HEK293 (cell line): Measurements from ENCODE around the gene UBE4A.

Experiments used
- BCL11A ChIP-seq: fragments of 450-650 bp; formaldehyde crosslinking; IDR thresholded peaks from 2 replicates; pipeline ENCODE4 v1.5.1; 2016; ENCODE audit warnings: low read depth, missing biosample characterization, missing genetic modification characterization
- GLI4 ChIP-seq: fragments of 450-650 bp; formaldehyde crosslinking; IDR thresholded peaks from 2 replicates; pipeline ENCODE4 v1.5.1; 2016; ENCODE audit warnings: missing biosample characterization, missing genetic modification characterization
- HIC1 ChIP-seq: fragments of 450-650 bp; formaldehyde crosslinking; IDR thresholded peaks from 2 replicates; pipeline ENCODE4 v1.5.1; 2016; ENCODE audit warnings: missing biosample characterization, missing genetic modification characterization
- TCF7L2 ChIP-seq: IDR thresholded peaks from 2 replicates; pipeline ENCODE4 v1.6.1; 2011; ENCODE audit warnings: low read depth, mild to moderate bottlenecking, inconsistent platforms, low read length, moderate library complexity, borderline replicate concordance
- ZNF10 ChIP-seq: fragments of 450-650 bp; formaldehyde crosslinking; IDR thresholded peaks from 2 replicates; pipeline ENCODE4 v1.5.1; 2017; ENCODE audit warnings: missing biosample characterization, missing genetic modification characterization
- ZNF324 ChIP-seq: fragments of 450-650 bp; formaldehyde crosslinking; IDR thresholded peaks from 2 replicates; pipeline ENCODE4 v1.5.1; 2016; ENCODE audit warnings: missing biosample characterization, missing genetic modification characterization
- ZNF354C ChIP-seq: fragments of 450-650 bp; formaldehyde crosslinking; IDR thresholded peaks from 2 replicates; pipeline ENCODE4 v1.5.1; 2016; ENCODE audit warnings: missing biosample characterization, missing genetic modification characterization, low read depth, borderline replicate concordance
- ZNF416 ChIP-seq: fragments of 450-650 bp; formaldehyde crosslinking; IDR thresholded peaks from 2 replicates; pipeline ENCODE4 v1.5.1; 2016; ENCODE audit warnings: missing biosample characterization, missing genetic modification characterization
- ZNF561 ChIP-seq: fragments of 450-650 bp; IDR thresholded peaks from 2 replicates; pipeline ENCODE4 v1.5.1; 2018; ENCODE audit warnings: missing biosample characterization, missing genetic modification characterization, borderline replicate concordance
- ZNF571 ChIP-seq: fragments of 450-650 bp; formaldehyde crosslinking; IDR thresholded peaks from 2 replicates; pipeline ENCODE4 v1.5.0; 2017; ENCODE audit warnings: missing biosample characterization, missing genetic modification characterization
- ZNF768 ChIP-seq: fragments of 450-650 bp; formaldehyde crosslinking; IDR thresholded peaks from 2 replicates; pipeline ENCODE4 v1.5.1; 2018; ENCODE audit warnings: missing biosample characterization, mild to moderate bottlenecking, missing genetic modification characterization
- ZNF785 ChIP-seq: fragments of 450-650 bp; formaldehyde crosslinking; IDR thresholded peaks from 2 replicates; pipeline ENCODE4 v1.5.1; 2016; ENCODE audit warnings: missing biosample characterization, missing genetic modification characterization
- TF ChIP-seq, protein P1 (sequence below): fragments of 450-650 bp; formaldehyde crosslinking; IDR thresholded peaks from 2 replicates; pipeline ENCODE4 v1.5.1; 2016; ENCODE audit warnings: missing biosample characterization, missing genetic modification characterization
- TF ChIP-seq, protein P2 (sequence below): fragments of 450-650 bp; formaldehyde crosslinking; conservative IDR thresholded peaks from 2 replicates; pipeline ENCODE4 v1.5.1; 2016; ENCODE audit warnings: low read depth, missing biosample characterization, missing genetic modification characterization

DNA sequence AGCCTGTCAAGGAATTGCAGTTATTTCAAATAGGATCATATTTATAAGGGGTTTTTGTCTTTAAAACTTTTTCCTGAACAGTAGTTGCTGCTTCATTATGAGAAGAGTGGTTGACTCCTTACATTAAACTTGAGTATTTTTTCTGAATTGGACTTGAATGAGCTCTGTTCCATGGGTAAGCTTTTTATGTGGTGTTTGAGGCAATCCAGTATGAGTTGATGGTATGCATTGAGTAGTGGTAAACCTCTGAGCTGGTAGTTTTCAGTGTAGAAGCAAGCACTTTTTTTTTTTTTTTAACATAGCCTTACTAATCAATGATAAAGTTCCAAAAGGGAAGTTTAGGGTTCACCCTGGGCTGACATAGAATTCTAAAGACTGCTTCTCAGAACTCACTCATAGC, 80.2 kb downstream of the UBE4A start:
- TF ChIP-seq, protein P1, sequence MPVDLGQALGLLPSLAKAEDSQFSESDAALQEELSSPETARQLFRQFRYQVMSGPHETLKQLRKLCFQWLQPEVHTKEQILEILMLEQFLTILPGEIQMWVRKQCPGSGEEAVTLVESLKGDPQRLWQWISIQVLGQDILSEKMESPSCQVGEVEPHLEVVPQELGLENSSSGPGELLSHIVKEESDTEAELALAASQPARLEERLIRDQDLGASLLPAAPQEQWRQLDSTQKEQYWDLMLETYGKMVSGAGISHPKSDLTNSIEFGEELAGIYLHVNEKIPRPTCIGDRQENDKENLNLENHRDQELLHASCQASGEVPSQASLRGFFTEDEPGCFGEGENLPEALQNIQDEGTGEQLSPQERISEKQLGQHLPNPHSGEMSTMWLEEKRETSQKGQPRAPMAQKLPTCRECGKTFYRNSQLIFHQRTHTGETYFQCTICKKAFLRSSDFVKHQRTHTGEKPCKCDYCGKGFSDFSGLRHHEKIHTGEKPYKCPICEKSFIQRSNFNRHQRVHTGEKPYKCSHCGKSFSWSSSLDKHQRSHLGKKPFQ = no peak
- TF ChIP-seq HIC1 (tag by site-specific recombination) (no peak), ZNF354C (tag by site-specific recombination) (no peak), BCL11A (tag by site-specific recombination) (no peak), ZNF324 (tag by site-specific recombination) (no peak), ZNF785 (tag by site-specific recombination) (no peak), ZNF10 (tag by site-specific recombination) (no peak), ZNF768 (tag by site-specific recombination) (no peak), TCF7L2 (no peak), ZNF561 (no peak), ZNF571 (tag by site-specific recombination) (no peak), GLI4 (tag by site-specific recombination) (no peak), ZNF416 (tag by site-specific recombination) (no peak)
- TF ChIP-seq, protein P2, sequence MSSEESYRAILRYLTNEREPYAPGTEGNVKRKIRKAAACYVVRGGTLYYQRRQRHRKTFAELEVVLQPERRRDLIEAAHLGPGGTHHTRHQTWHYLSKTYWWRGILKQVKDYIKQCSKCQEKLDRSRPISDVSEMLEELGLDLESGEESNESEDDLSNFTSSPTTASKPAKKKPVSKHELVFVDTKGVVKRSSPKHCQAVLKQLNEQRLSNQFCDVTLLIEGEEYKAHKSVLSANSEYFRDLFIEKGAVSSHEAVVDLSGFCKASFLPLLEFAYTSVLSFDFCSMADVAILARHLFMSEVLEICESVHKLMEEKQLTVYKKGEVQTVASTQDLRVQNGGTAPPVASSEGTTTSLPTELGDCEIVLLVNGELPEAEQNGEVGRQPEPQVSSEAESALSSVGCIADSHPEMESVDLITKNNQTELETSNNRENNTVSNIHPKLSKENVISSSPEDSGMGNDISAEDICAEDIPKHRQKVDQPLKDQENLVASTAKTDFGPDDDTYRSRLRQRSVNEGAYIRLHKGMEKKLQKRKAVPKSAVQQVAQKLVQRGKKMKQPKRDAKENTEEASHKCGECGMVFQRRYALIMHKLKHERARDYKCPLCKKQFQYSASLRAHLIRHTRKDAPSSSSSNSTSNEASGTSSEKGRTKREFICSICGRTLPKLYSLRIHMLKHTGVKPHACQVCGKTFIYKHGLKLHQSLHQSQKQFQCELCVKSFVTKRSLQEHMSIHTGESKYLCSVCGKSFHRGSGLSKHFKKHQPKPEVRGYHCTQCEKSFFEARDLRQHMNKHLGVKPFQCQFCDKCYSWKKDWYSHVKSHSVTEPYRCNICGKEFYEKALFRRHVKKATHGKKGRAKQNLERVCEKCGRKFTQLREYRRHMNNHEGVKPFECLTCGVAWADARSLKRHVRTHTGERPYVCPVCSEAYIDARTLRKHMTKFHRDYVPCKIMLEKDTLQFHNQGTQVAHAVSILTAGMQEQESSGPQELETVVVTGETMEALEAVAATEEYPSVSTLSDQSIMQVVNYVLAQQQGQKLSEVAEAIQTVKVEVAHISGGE (tag by site-specific recombination) = no peak
